HG02642 (cell line): ENCODE measurements around the gene LRRFIP1.

Source experiments
- ATAC-seq: cut with Tn5 transposase; IDR thresholded peaks from one replicate; pipeline ENCODE4 v1.9.1; 2021; ENCODE audit warnings: mild to moderate bottlenecking; ENCODE audit not compliant: unreplicated experiment, poor library complexity

The LRRFIP1 gene

DNA sequence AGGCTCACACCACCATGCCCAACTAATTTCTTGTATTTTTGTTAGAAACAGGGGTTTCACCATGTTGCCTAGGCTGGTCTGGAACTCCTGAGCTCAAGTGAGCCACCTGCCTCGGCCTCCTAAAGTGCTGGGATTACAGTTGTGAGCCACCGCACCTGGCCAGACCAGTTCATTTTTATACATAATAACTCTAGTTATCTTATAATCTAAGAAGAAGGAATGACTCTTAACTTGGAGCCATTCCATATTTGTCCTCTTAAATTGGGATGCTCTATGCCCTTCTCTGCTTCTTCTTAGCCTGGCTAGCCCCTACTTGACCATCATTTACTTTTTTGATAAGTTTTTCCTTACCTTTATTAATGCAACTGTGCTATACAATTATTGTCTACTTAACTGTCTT is 174.1 kb downstream of the LRRFIP1 start:
- no peak for ATAC-seq

DNA sequence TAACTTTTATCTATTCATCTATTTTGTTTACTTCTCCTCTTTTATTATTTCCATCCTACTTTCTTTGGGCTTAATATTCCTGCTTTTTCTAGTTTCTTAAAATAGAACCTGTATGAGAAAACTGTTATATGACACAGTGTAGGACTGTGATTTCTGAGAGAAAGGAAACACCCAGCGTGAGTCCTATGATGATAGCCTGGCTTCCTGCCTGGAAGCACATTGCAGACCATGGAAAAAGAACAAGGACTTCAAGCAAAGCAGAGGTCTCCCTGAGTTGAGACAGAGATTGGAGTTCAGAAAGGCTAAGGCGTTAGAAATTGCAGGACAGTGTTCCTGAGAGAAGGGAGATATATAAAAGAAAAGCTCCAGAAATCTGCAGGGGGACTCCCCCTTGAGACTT is 178.9 kb downstream of the LRRFIP1 start:
- no peak for ATAC-seq

- no peak for ATAC-seq
These were observed 188.2 kb downstream of the LRRFIP1 start for GRCh38 chr2:237815637-237816036.

GRCh38 chr2:237816531-237816930 is 189.1 kb downstream of the LRRFIP1 start:
- no peak for ATAC-seq

DNA sequence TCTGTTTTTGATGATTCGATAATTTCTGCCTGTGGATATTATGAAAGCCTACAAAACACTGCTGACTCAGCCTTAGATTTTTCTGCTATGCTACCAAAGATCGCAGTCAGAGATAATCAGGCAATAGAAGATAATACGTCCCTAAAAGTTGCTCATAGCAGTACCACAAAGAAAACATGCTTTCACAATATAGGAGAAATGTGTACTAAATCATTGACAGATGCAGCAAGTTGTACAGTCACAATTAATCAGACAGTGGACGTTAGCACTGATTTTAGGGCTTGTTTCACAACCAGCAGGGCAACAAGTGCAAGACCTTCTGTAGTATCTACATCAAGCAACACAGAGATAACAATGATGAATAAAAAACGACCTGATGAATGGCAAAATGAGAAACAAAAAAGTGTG is 190.7 kb downstream of the LRRFIP1 start:
- no peak for ATAC-seq

- no peak for ATAC-seq
These were observed 191.8 kb downstream of the LRRFIP1 start for GRCh38 chr2:237819231-237819630.

DNA sequence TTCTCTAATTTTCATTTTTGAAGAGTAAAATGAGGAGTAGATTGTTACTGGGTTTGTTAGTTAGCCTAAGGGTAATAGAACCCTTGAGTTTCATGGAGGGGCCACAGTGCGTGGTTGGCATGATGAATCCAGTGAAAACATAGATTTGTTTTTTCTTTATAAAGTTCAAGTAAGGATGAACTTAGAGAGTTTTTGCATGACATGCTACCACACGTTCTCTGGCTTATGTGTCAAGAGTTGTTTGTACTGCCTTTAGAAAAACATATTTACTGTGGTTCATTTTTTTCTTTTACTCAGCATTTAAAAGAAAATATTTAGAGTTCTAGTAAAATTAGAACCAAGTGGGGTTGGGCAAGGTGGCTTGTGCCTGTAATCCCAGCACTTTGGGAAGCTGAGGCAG is 193.0 kb downstream of the LRRFIP1 start:
- no peak for ATAC-seq

GRCh38 chr2:237823544-237823943 is 196.2 kb downstream of the LRRFIP1 start:
- no peak for ATAC-seq

DNA sequence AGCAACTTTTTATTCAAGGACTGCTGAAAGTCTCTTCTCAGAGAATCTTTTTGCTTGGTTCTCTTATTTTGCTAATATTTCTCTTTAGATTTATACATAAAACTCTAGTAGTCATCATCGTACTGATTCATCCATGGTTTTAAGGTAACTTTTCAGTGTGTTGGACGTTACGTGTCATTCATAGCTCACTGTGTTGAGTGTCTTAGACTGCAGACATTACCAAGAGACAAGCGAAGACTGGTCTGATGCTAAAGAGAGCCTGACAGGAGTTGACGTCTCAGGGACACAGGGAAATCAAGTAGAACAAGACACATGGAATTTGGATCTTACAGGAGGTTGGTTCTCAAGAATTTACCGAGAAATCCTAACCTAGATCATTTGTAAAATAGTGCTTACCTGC is 196.7 kb downstream of the LRRFIP1 start:
- no peak for ATAC-seq

GRCh38 chr2:237827421-237827987 is 200.1 kb downstream of the LRRFIP1 start:
- no peak for ATAC-seq
